ENCODE measurements around the gene CCDC74A.
"Not testable (repeated sequence)": the region's sequence is repeated elsewhere in the genome, so short reads cannot be mapped to it uniquely, and the experiment has no call there.

CCDC74A gene

GRCh38 chr2:131556998-131557397 lies 29.3 kb downstream of the CCDC74A start:
- H3K4me3 Mint-ChIP-seq: no peak overlapping the region
- no peaks in the 10 kb centered on the region for H3K4me1 Mint-ChIP-seq (ENCODE audit: low read depth)
- H3K27me3 Mint-ChIP-seq (ENCODE audit: low read depth): peaks cover 34% of the 10 kb centered on the region
- H3K9me3 Mint-ChIP-seq: no peaks in the 10 kb centered on the region
- H3K36me3 Mint-ChIP-seq (ENCODE audit: low read depth): no peaks in the 10 kb centered on the region
- no peak overlapping the region for H3K27ac Mint-ChIP-seq

GRCh38 chr2:131557558-131558321 lies 30.1 kb downstream of the CCDC74A start:
- H3K27ac Mint-ChIP-seq: no peak overlapping the region
- no peak overlapping the region for H3K4me3 Mint-ChIP-seq
- H3K27me3 Mint-ChIP-seq (ENCODE audit: low read depth): peaks cover 33% of the 10 kb centered on the region
- H3K4me1 Mint-ChIP-seq (ENCODE audit: low read depth): no peaks in the 10 kb centered on the region
- H3K36me3 Mint-ChIP-seq (ENCODE audit: low read depth): no peaks in the 10 kb centered on the region
- no peaks in the 10 kb centered on the region for H3K9me3 Mint-ChIP-seq

GRCh38 chr2:131566371-131566770 lies 38.7 kb downstream of the CCDC74A start:
- H3K27ac Mint-ChIP-seq: no peak overlapping the region
- H3K4me1 Mint-ChIP-seq (ENCODE audit: low read depth): no peaks in the 10 kb centered on the region
- H3K36me3 Mint-ChIP-seq (ENCODE audit: low read depth): no peaks in the 10 kb centered on the region
- no peaks in the 10 kb centered on the region for H3K9me3 Mint-ChIP-seq
- H3K27me3 Mint-ChIP-seq (ENCODE audit: low read depth): peaks cover 18% of the 10 kb centered on the region
- H3K4me3 Mint-ChIP-seq: no peak overlapping the region

DNA sequence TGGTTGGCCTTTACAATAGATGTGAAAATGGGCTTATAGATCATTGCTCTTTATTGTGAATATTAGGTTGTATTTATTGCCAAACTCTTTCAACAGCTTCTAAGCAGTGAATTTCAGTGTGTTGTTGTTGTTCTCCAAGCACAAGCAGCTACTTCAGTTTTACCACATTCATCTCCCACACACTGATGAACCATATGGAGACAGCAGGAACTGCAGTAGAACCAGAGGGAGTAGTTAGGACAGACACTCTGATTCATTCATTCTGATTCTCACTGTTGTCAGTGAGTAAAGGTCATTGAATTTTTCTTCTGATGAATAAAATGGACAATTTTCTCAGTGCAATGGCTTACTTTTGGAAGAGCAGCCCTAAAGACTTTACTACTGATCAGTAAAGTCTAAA lies 40.2 kb downstream of the CCDC74A start:
- Mint-ChIP-seq H3K36me3 (ENCODE audit: low read depth) (no peaks in the 10 kb centered on the region), H3K4me1 (ENCODE audit: low read depth) (no peaks in the 10 kb centered on the region), H3K27me3 (ENCODE audit: low read depth) (peaks cover 18% of the 10 kb centered on the region), H3K27ac (no peak overlapping the region), H3K4me3 (no peak overlapping the region), H3K9me3 (no peaks in the 10 kb centered on the region)

DNA sequence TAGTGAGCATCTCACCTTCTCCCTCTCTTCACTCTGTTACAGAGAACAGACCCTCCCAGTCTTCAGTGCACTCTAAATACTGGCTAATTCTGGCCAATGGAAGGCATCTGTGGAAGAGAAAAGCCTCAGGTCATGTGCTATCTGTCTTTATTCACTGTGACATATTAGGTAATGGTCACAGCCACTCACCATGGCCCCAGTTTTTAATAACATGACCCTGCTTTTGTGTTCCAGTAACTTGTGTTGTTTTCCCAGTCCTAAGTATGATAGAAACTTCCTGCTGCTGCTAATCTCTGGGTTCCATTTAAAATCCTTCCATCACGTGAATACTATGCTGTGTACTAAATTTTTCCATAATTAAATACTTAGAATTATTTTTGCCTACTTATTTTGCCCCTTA lies 40.7 kb downstream of the CCDC74A start:
- H3K27ac Mint-ChIP-seq; H3K36me3 Mint-ChIP-seq (ENCODE audit: low read depth); H3K4me3 Mint-ChIP-seq; H3K9me3 Mint-ChIP-seq; H3K4me1 Mint-ChIP-seq (ENCODE audit: low read depth): not testable (repeated sequence)
- peaks cover 20% of the 10 kb centered on the region for H3K27me3 Mint-ChIP-seq (ENCODE audit: low read depth)

DNA sequence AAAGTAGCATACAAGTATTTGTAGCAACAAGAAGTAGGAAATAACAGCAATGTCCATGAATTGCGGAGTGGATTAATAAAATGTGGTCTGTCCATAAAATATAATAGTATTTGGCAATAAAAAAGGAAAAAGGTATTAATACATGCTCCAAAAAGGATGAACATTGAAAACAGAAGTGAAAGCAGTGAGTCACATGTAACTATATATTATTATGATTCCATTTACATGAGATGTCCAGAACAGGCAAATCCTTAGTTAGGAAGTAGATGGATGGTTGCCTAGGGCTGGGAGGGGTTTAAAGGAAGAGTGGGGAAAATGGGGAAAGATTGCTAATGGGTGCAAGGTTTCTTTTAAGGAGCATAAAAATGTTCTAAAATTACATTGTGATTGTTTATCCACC lies 44.5 kb downstream of the CCDC74A start:
- Mint-ChIP-seq H3K36me3 (ENCODE audit: low read depth) (no peaks in the 10 kb centered on the region), H3K4me1 (ENCODE audit: low read depth) (no peaks in the 10 kb centered on the region), H3K27me3 (ENCODE audit: low read depth) (peaks cover 16% of the 10 kb centered on the region), H3K9me3 (no peaks in the 10 kb centered on the region), H3K4me3 (no peak overlapping the region), H3K27ac (no peak overlapping the region)

- Mint-ChIP-seq H3K36me3 (ENCODE audit: low read depth) (no peaks in the 10 kb centered on the region), H3K27me3 (ENCODE audit: low read depth) (peaks cover 28% of the 10 kb centered on the region), H3K4me3 (no peak overlapping the region), H3K9me3 (no peaks in the 10 kb centered on the region), H3K4me1 (ENCODE audit: low read depth) (no peaks in the 10 kb centered on the region), H3K27ac (no peak overlapping the region)
These were observed 50.1 kb downstream of the CCDC74A start for GRCh38 chr2:131577812-131578211.

DNA sequence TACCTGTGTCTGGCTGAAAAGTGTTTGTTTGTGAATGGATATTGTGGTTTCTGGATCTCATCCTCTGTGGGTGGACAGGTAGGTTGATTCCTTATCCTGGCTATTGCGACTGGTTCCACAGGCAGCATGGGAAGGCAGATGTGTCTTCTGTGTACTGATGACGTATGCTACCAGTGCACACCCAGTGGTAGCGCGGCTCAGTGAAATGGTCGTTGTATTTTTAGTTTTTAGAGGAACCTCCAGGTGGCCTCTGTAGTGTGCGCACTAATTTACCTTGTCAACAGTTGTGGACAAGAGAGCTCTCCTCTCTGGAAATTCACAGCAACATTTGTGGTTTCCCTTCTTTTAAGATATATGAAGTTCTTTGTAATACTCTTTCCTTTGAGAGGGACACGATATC lies 52.5 kb downstream of the CCDC74A start:
- no peaks in the 10 kb centered on the region for H3K9me3 Mint-ChIP-seq
- no peak overlapping the region for H3K4me3 Mint-ChIP-seq
- no peaks in the 10 kb centered on the region for H3K4me1 Mint-ChIP-seq (ENCODE audit: low read depth)
- no peak overlapping the region for H3K27ac Mint-ChIP-seq
- peaks cover 19% of the 10 kb centered on the region for H3K27me3 Mint-ChIP-seq (ENCODE audit: low read depth)
- no peaks in the 10 kb centered on the region for H3K36me3 Mint-ChIP-seq (ENCODE audit: low read depth)
